22Rv1 (cell line): Measurements from ENCODE around the gene ZFR2.

ENCODE experiments used
- CTCF ChIP-seq: fragments of 450-650 bp; IDR thresholded peaks from 2 replicates; pipeline ENCODE4 v1.5.1; 2017; ENCODE audit warnings: mild to moderate bottlenecking
- ZFX ChIP-seq: fragments of 450-650 bp; IDR thresholded peaks from 2 replicates; pipeline ENCODE4 v1.6.1; 2017; ENCODE audit warnings: antibody characterized with exemption, borderline replicate concordance

GRCh38 chr19:3769494-3769893 lies 99.3 kb downstream of the ZFR2 start:
- TF ChIP-seq CTCF, result no peak
- no peak for TF ChIP-seq ZFX
